Measurements from ENCODE around the gene TCTA.

GRCh38 chr3:49362561-49362960 is 49.7 kb upstream of the TCTA start:
- TF ChIP-seq CTCF (IDR thresholded peaks at IDR 0.05) (no peak), REST (IDR thresholded peaks at IDR 0.05; ENCODE audit: insufficient read depth in 1 of 2, low read depth in 2 of 2, low read length in 1 of 2) (no peak), POLR2AphosphoS5 (IDR thresholded peaks at IDR 0.05; ENCODE audit: low read depth, low read length) (no peak), TCF7L2 (IDR thresholded peaks at IDR 0.05; ENCODE audit: low read depth, low read length) (no peak), SIN3A (IDR thresholded peaks at IDR 0.05; ENCODE audit: borderline replicate concordance, insufficient read depth, low read depth, low read length) (no peak)
